ENCODE results near the gene ELL2. TPM values are rescaled to one million over a fixed set of nuclear protein-coding genes. Genes with fewer than 3 reads are reported as not detected.
A peak's percentile ranks its signal among the peaks of the same experiment; 100 is the strongest.

The ELL2 gene
- total RNA-seq, 2 donors from 2014 or later = 83.9 to 248 TPM

DNA sequence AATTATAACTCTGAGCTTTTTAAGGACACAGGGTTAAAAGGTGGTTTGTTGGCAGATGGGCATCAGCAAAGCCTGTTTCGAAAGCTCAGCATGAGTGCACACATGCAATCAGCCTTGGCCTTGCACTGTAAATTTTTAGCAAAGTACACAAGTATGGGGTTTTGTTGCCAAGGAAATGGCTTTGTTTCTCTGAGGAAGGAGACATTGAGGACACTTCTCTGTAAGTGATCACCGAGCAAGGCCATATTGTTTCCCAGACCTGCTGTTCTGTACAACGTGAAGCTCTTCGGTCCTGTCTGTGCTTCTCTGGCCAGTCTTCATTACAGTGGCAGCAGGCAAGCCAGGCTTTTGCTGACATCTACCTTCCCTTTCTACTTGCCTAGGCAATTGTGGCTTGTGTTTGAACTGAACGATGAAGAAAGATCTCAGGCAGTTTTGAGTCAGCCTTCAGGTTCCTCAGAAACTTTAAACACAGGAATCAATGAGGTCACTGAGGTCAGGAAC lies 111.2 kb downstream of the ELL2 start:
- DNase-seq (ENCODE audit: low spot score) (no peak), ATAC-seq (ENCODE audit: insufficient number of reproducible peaks, low FRiP score, low read depth) (no peak)
- Histone ChIP-seq H3K4me1 (ENCODE audit: control insufficient read depth in 1 of 2, low read depth in 2 of 2) (peaks cover 0 to 7% of the 10 kb centered on the region in 2 donors), H3K27me3 (replicated peaks; ENCODE audit: insufficient read depth) (no peaks in the 10 kb centered on the region), H3K9me3 (no peaks in the 10 kb centered on the region), H3K36me3 (no peaks in the 10 kb centered on the region), H3K4me3 (no peak overlapping the region), H3K27ac (no peak overlapping the region)
- TF ChIP-seq, protein P1, sequence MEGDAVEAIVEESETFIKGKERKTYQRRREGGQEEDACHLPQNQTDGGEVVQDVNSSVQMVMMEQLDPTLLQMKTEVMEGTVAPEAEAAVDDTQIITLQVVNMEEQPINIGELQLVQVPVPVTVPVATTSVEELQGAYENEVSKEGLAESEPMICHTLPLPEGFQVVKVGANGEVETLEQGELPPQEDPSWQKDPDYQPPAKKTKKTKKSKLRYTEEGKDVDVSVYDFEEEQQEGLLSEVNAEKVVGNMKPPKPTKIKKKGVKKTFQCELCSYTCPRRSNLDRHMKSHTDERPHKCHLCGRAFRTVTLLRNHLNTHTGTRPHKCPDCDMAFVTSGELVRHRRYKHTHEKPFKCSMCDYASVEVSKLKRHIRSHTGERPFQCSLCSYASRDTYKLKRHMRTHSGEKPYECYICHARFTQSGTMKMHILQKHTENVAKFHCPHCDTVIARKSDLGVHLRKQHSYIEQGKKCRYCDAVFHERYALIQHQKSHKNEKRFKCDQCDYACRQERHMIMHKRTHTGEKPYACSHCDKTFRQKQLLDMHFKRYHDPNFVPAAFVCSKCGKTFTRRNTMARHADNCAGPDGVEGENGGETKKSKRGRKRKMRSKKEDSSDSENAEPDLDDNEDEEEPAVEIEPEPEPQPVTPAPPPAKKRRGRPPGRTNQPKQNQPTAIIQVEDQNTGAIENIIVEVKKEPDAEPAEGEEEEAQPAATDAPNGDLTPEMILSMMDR (IDR thresholded peaks at IDR 0.05) = no peak

DNA sequence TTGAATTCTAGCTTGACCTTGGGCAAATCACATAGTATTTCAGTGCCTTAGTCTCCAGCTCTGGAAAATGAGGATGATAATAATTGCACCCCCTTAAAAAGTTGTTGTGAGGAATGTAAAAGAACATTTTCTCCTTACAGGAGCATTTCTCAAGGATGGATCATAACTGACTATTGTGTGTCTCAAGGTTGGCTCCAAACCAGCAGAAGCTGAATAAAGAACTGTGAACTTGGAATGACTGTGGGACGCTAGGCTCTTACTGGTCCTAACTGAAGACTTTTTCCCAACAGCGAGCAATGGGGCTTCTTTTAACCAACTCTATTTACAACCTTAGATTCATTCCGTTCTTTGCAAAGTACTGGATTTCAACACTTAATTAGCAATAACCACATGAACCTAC lies 113.0 kb downstream of the ELL2 start:
- ATAC-seq (ENCODE audit: insufficient number of reproducible peaks, low FRiP score, low read depth) (no peak), DNase-seq (ENCODE audit: low spot score) (no peak)
- Histone ChIP-seq H3K9me3 (no peaks in the 10 kb centered on the region), H3K27ac (no peak overlapping the region), H3K27me3 (replicated peaks; ENCODE audit: insufficient read depth) (no peaks in the 10 kb centered on the region), H3K4me3 (no peak overlapping the region), H3K4me1 (ENCODE audit: control insufficient read depth in 1 of 2, low read depth in 2 of 2) (peaks cover 0 to 12% of the 10 kb centered on the region in 2 donors), H3K36me3 (no peaks in the 10 kb centered on the region)
- TF ChIP-seq, protein P1 (IDR thresholded peaks at IDR 0.05) = no peak

DNA sequence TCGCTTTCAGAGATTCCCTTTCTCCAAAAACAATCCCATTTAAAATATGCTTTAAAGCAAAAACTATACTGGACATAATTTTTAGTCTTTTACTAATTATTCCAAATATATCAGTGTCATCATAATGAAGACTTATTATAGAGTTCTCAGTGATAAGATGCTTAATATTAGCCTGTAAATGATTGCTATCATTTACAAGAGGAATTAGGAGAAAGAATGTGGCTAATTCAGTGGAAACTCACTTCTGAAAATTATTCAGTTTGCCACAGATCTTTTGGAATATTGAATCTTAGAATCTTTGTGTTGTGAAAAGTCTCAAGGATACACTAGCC lies 114.4 kb downstream of the ELL2 start:
- H3K27me3 ChIP-seq (replicated peaks; ENCODE audit: insufficient read depth) = no peaks in the 10 kb centered on the region
- no peak overlapping the region for H3K4me3 ChIP-seq
- TF ChIP-seq, protein P1 (IDR thresholded peaks at IDR 0.05) = no peak
- no peaks in the 10 kb centered on the region for H3K36me3 ChIP-seq
- no peak overlapping the region for H3K27ac ChIP-seq
- DNase-seq (ENCODE audit: low spot score) = no peak
- no peak for ATAC-seq (ENCODE audit: insufficient number of reproducible peaks, low FRiP score, low read depth)
- peaks cover 11 to 25% of the 10 kb centered on the region in 2 donors for H3K4me1 ChIP-seq (ENCODE audit: control insufficient read depth in 1 of 2, low read depth in 2 of 2)
- no peaks in the 10 kb centered on the region for H3K9me3 ChIP-seq

DNA sequence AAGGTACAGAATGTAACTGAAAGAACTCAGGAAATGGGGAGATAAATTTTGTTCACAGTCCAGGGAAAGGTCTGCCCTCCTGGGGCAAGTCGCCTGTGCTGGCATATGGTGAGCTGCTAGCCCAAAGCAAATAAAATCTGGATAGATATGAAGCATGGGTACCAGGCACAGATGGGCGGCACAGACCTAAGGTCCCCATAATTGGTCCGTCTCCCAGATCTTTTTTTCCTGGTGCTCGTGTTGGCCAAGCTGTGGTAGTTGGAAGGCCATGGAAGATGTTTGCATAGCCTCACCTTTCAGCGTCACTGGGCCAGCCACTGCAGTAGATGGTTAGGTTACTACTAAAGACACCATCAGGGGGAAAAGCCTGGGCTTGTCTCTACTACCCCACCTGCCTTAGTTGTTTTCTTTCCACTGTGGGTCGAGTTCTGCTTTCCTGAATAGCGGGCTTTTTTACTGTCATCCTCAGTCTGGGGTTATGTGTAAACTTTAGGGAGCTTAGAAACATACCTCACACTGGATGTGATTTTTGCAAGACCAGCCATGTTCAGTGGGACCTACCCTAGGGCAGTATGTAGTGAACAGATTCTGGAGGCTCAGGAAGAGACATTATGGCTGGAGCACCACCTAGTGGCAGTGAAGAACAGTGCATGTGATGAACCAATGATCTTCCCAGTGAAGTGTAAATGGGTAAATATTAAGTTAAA lies 114.9 kb downstream of the ELL2 start:
- H3K4me3 ChIP-seq = no peak overlapping the region
- no peaks in the 10 kb centered on the region for H3K36me3 ChIP-seq
- peak overlapping the region in 1 of 2 donors; percentile 38 for H3K27ac ChIP-seq
- no peaks in the 10 kb centered on the region for H3K27me3 ChIP-seq (replicated peaks; ENCODE audit: insufficient read depth)
- H3K4me1 ChIP-seq (ENCODE audit: control insufficient read depth in 1 of 2, low read depth in 2 of 2) = peaks cover 11 to 28% of the 10 kb centered on the region in 2 donors
- DNase-seq (ENCODE audit: low spot score) = no peak
- TF ChIP-seq, protein P1 (IDR thresholded peaks at IDR 0.05) = peak; percentile 92
- no peaks in the 10 kb centered on the region for H3K9me3 ChIP-seq
- ATAC-seq (ENCODE audit: insufficient number of reproducible peaks, low FRiP score, low read depth) = peak; percentile 69

DNA sequence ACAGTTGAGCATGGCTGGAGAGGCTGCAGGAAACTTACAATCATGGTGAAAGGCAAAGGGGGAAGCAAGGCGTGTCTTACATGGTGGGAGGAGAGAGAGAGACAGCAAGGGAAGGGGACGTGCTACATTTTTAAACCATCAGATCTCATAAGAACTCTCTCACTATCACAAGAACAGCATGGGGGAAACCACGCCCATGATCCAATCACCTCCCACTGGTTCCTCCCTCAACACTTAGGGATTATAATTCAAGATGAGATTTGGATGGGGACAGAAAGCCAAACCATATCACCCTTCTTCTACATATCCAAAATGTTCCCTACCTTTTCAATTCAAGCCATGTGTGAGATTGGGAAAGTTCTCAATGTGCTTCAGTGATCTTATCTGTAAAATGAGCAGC lies 116.3 kb downstream of the ELL2 start:
- no peak for ATAC-seq (ENCODE audit: insufficient number of reproducible peaks, low FRiP score, low read depth)
- TF ChIP-seq, protein P1 (IDR thresholded peaks at IDR 0.05) = no peak
- Histone ChIP-seq H3K4me3 (no peak overlapping the region), H3K36me3 (no peaks in the 10 kb centered on the region), H3K27ac (no peak overlapping the region), H3K27me3 (replicated peaks; ENCODE audit: insufficient read depth) (no peaks in the 10 kb centered on the region), H3K9me3 (no peaks in the 10 kb centered on the region), H3K4me1 (ENCODE audit: control insufficient read depth in 1 of 2, low read depth in 2 of 2) (peaks cover 11 to 34% of the 10 kb centered on the region in 2 donors)
- no peak for DNase-seq (ENCODE audit: low spot score)
